Transverse colon (tissue), 4 donors: ENCODE measurements around the gene HAT1. TPM values are rescaled to one million over a fixed set of nuclear protein-coding genes. Genes with fewer than 3 reads are reported as not detected.
A peak's percentile ranks its signal among the peaks of the same experiment; 100 is the strongest.

Experiments
- DNase-seq: peaks from one replicate; pipeline ENCODE4 v3.0.0-alpha.2; 2019
- H3K27ac ChIP-seq, 4 donors: fragments of 200-600 bp; sonication (generic); 2 replicates each; pipeline ENCODE4 v1.5.1; 2016 to 2018; ENCODE audit warnings: inconsistent platforms in 4 of 4
- H3K27me3 ChIP-seq: fragments of 200-600 bp; sonication (generic); 2 replicates; pipeline ENCODE4 v1.5.1; 2017; ENCODE audit warnings: inconsistent platforms
- H3K36me3 ChIP-seq, 4 donors: fragments of 200-600 bp; sonication (generic); 2 replicates each; pipeline ENCODE4 v1.5.1; 2017 to 2019; ENCODE audit warnings: inconsistent platforms in 4 of 4
- H3K4me1 ChIP-seq, 4 donors: fragments of 200-600 bp; sonication (generic); 2 replicates each; pipeline ENCODE4 v1.5.1; 2017 to 2020; ENCODE audit warnings: inconsistent platforms in 4 of 4
- H3K4me3 ChIP-seq, 4 donors: fragments of 200-600 bp; sonication (generic); 1 replicate in 1 of 4; 2 replicates in 3 of 4; pipeline versions ENCODE4 v1.5.1 to v1.6.1; 2017 to 2019; ENCODE audit warnings: inconsistent platforms in 4 of 4
- H3K9me3 ChIP-seq, 2 donors: fragments of 200-600 bp; sonication (generic); 2 replicates each; pipeline ENCODE4 v1.5.1; 2017 to 2019; ENCODE audit warnings: inconsistent platforms in 2 of 2
- EP300 ChIP-seq: sonication (generic); formaldehyde crosslinking; IDR thresholded peaks from one replicate; pipeline ENCODE4 v1.6.1; 2017; ENCODE audit warnings: antibody characterized with exemption, low read depth
- POLR2A ChIP-seq: fragments of 450-650 bp; IDR thresholded peaks from one replicate; pipeline ENCODE4 v1.6.1; 2016; ENCODE audit warnings: antibody characterized with exemption, mild to moderate bottlenecking, moderate library complexity
- POLR2AphosphoS5 ChIP-seq, 3 donors: sonication (generic); formaldehyde crosslinking; IDR thresholded peaks; one replicate each; pipeline ENCODE4 v1.6.1; 2016; ENCODE audit warnings: antibody characterized with exemption in 3 of 3
- WGBS, 2 donors: methylation state at CpG; one replicate each; pipeline ENCODE4 v1.1.5; 2018; ENCODE audit warnings: low coverage in 1 of 2; 5-methylcytosine and 5-hydroxymethylcytosine counted together
- in situ Hi-C, 4 donors: fragments of 200-750 bp; cut with MboI; loops; one replicate each; pipeline versions ENCODE4 v1.15.0 to v1.15.1; 2017; ENCODE audit warnings: low sequenced_read_pairs in 3 of 4, low pct_ligation_motif_present in 1 of 4, low pct_unique_long_range_greater_than_20kb in 1 of 4
- intact Hi-C: fragments of 100-400 bp; cut with DNase I; formaldehyde crosslinking; loops from one replicate; pipeline ENCODE4 v1.15.1; 2023; ENCODE audit warnings: low total_unique reads
- total RNA-seq, 4 donors: library from RNA; depleted of rRNA; stranded (reverse); fragments of >200 nt; gene quantifications; one replicate each; pipeline ENCODE4 v1.1.0, GENCODE V29; 2016
- TF ChIP-seq, protein P1 (sequence below), 5 experiments: fragments of 200-600 bp in 3 of 5; fragments of 450-650 bp in 2 of 5; sonication (generic) in 3 of 5; IDR thresholded peaks; 1 replicate in 2 of 5; 2 replicates in 3 of 5; pipeline ENCODE4 v1.5.1; 2016 to 2017; ENCODE audit warnings: antibody characterized with exemption in 5 of 5, inconsistent platforms in 3 of 5, mild to moderate bottlenecking in 2 of 5, moderate library complexity in 1 of 5

HAT1 gene
- total RNA-seq, 4 donors from 2014 or later, result 4.2 to 19.4 (median 12.0) TPM

DNA sequence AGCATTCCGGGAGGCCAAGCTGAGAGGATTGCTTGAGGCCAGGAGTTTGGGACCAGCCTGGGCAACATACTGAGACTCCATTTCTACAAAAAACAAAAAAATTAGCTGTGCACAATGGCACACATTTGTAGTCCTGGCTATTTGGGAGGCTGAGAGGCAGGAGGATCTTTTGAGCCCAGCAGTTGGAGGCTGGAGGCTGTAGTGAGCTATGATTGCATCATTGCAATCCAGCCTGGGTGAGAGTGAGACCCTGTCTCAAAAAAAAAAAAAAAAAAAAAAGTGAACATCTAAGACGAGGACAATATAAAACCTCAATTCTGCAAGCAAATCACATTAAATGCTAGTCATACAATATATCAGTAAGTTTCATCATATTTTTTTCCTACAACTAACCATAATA, 2.8 kb upstream of the HAT1 start:
- Histone ChIP-seq H3K27ac (no peak overlapping the region), H3K27me3 (no peaks in the 10 kb centered on the region), H3K36me3 (no peaks in the 10 kb centered on the region), H3K9me3 (no peaks in the 10 kb centered on the region), H3K4me3 (no peak overlapping the region), H3K4me1 (peaks cover 10 to 20% (median 13%) of the 10 kb centered on the region in 4 donors)
- in situ Hi-C loops (no loop called here), intact Hi-C loops (no loop called here)
- TF ChIP-seq POLR2A (no peak), EP300 (no peak)
- TF ChIP-seq, protein P1, sequence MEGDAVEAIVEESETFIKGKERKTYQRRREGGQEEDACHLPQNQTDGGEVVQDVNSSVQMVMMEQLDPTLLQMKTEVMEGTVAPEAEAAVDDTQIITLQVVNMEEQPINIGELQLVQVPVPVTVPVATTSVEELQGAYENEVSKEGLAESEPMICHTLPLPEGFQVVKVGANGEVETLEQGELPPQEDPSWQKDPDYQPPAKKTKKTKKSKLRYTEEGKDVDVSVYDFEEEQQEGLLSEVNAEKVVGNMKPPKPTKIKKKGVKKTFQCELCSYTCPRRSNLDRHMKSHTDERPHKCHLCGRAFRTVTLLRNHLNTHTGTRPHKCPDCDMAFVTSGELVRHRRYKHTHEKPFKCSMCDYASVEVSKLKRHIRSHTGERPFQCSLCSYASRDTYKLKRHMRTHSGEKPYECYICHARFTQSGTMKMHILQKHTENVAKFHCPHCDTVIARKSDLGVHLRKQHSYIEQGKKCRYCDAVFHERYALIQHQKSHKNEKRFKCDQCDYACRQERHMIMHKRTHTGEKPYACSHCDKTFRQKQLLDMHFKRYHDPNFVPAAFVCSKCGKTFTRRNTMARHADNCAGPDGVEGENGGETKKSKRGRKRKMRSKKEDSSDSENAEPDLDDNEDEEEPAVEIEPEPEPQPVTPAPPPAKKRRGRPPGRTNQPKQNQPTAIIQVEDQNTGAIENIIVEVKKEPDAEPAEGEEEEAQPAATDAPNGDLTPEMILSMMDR (IDR thresholded peaks at IDR 0.05), result no peak
- DNase-seq, result no peak
- 96 to 100% methylated on average over 2 of the region's 2 CpGs for WGBS, 2 donors

DNA sequence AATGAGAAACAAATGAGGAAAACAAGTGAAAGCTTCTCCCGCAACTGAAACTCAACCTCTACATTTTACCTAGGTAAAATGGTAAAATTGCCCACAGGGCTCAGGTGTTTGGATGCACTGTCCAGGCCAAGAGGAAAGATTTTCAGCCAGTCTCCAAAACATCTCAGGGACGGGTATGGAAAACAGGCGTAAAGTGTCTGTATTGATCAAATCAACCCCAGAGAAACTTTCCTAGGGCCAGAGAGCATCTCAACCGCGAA, 361 bp upstream of the HAT1 start:
- Histone ChIP-seq H3K4me1 (peaks cover 13 to 34% (median 16%) of the 10 kb centered on the region in 4 donors), H3K9me3 (no peaks in the 10 kb centered on the region), H3K4me3 (peak overlapping the region in 3 of 4 donors; percentile 73 to 89 (median 87)), H3K27ac (peak overlapping the region; percentile 92 to 98 (median 96)), H3K27me3 (no peaks in the 10 kb centered on the region), H3K36me3 (peaks cover 0 to 2% (median 0%) of the 10 kb centered on the region in 4 donors)
- TF ChIP-seq, protein P1 (IDR thresholded peaks at IDR 0.05), result no peak
- TF ChIP-seq EP300 (no peak), POLR2AphosphoS5 (IDR thresholded peaks at IDR 0.05) (no peak), POLR2A (no peak)
- DNase-seq, result no peak
- WGBS, 2 donors, result 7% methylated on average over 5 of the region's 5 CpGs; no CpG with 5 or more reads in 1 of the 2 donors
- in situ Hi-C loops, result no loop called here
- intact Hi-C loops, result no loop called here

DNA sequence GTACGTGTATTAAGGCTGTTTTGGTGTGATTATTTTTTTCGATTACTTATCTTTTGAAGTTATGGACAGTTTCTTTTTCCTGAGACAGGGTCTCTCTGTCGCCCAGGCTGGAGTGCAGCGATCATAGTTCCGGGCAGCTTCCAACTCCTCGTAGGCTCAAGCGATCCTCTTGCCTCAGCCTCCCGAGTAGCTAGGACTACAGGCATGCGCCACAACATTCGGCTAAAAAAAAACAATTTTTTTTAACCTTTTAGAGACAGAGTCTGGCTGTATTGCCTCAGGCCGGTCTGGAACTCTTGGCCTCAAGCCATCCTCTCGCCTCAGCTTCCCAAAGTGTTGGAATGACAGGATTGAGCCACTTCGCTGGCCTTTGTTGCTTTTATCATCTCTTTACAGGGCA, 945 bp downstream of the HAT1 start:
- peak overlapping the region; percentile 73 to 89 (median 87) for H3K4me3 ChIP-seq
- peaks cover 0 to 4% (median 1%) of the 10 kb centered on the region in 4 donors for H3K36me3 ChIP-seq
- DNase-seq, result no peak
- in situ Hi-C loops, result no loop called here
- 17 to 24% methylated on average over 12 to 13 of the region's 13 CpGs for WGBS, 2 donors
- H3K4me1 ChIP-seq, result peaks cover 13 to 35% (median 16%) of the 10 kb centered on the region in 4 donors
- H3K27ac ChIP-seq, result peak overlapping the region; percentile 92 to 98 (median 96)
- no peaks in the 10 kb centered on the region for H3K9me3 ChIP-seq
- no peaks in the 10 kb centered on the region for H3K27me3 ChIP-seq
- intact Hi-C loops, result no loop called here
- TF ChIP-seq, protein P1 (IDR thresholded peaks at IDR 0.05), result no peak

DNA sequence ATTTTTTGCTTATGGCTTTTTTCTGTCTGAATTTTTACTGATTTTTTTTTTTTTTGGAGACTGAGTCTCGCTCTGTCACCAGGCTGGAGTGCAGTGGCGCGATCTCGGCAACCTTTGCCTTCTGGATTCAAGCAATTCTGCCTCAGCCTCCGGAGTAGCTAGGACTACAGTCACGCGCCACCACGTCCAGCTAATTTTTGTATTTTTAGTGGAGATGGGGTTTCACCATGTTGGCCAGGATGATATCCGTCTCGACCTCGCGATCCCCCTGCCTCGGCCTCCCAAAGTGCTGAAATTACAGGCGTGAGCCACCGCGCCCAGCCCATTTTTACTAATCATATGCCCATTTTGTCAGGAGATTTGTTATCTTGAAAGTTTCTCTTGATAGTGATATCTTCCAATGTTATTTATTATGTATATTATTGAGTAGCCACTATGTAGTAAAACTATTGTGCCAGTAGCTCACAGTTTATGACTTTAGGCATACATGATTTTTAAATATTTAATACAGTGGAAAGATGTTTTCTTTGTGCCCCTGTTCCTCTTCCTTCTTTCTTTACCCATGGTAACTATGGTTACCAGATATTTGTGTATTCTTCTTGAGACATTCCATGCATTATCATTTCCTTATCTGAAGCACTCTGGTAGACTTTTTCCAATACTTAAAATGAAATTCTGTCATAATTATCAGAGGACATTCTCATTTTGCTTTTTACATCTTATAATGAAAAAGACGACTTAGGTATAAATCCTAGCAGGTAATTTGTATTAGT, 2.1 kb downstream of the HAT1 start:
- 92 to 95% methylated on average over 10 to 17 of the region's 17 CpGs for WGBS, 2 donors
- intact Hi-C loops, result no loop called here
- DNase-seq, result no peak
- TF ChIP-seq EP300, result no peak
- TF ChIP-seq, protein P1 (IDR thresholded peaks at IDR 0.05), result no peak
- no peak for TF ChIP-seq POLR2AphosphoS5 (IDR thresholded peaks at IDR 0.05)
- TF ChIP-seq POLR2A, result no peak
- peak overlapping the region in 2 of 4 donors; percentile 96 for H3K27ac ChIP-seq
- H3K9me3 ChIP-seq, result no peaks in the 10 kb centered on the region
- H3K4me1 ChIP-seq, result peaks cover 13 to 35% (median 16%) of the 10 kb centered on the region in 4 donors
- peaks cover 0 to 4% (median 1%) of the 10 kb centered on the region in 4 donors for H3K36me3 ChIP-seq
- no peak overlapping the region for H3K4me3 ChIP-seq
- H3K27me3 ChIP-seq, result no peaks in the 10 kb centered on the region
- in situ Hi-C loops, result no loop called here
